GM18868 (cell line): Measurements from ENCODE around the gene EPHX1.
"Not testable (repeated sequence)": the region's sequence is repeated elsewhere in the genome, so short reads cannot be mapped to it uniquely, and the experiment has no call there.

Experiments
- ATAC-seq: cut with Tn5 transposase; IDR thresholded peaks from one replicate; pipeline ENCODE4 v1.9.1; 2021; ENCODE audit warnings: mild to moderate bottlenecking, moderate library complexity; ENCODE audit not compliant: unreplicated experiment

Gene EPHX1

GRCh38 chr1:225809842-225810578 lies at the start of gene EPHX1:
Gene EPHX1, plus strand, starts transcription at chr1:225810124. Its CDS starts 18,606 bp downstream, at chr1:225828730.
- peak; percentile 98 for ATAC-seq

GRCh38 chr1:225760531-225760930 lies 49.4 kb upstream of the EPHX1 start:
- no peak for ATAC-seq

DNA sequence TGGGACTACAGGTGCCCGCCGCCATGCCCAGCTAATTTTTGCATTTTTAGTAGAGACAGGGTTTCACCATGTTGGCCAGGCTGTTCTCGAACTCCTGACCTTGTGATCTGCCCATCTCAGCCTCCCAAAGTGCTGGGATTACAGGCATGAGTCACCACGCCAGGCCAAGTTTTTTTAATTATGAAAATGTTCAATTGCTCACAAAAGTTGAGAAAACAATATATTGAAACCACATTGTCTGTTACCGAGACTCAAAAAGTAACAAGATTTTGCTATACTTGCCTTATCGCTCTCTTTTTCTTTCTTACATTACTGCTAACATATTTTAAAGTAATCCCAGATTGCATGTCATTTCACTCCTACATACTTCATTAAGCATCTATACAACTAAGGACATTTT lies 48.5 kb upstream of the EPHX1 start:
- ATAC-seq: not testable (repeated sequence)

- ATAC-seq: no peak
These were observed 47.9 kb upstream of the EPHX1 start for GRCh38 chr1:225762002-225762441.

DNA sequence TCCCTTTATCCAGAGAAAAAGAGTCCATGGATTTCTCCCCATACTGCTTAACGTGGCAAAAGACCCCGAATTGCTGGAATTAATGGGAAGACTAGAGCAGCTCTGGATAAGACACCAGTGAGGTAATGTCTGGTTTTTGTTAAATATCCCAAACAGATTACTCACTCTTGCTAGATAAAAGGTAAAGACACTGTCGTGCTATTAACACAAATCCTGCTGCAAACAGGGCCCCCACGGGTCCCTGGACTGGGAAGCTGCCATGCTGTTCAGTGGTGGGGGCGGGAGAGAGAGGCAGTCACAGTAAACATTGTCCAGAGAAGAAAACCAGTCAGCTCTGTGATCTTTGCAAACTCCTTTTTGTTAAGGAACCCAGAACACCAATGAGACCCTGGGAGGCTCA lies 47.5 kb upstream of the EPHX1 start:
- ATAC-seq: no peak

- ATAC-seq: no peak
These were observed 46.0 kb upstream of the EPHX1 start for GRCh38 chr1:225763716-225764548.

- ATAC-seq: no peak
These were observed 43.8 kb upstream of the EPHX1 start for GRCh38 chr1:225765982-225766674.

DNA sequence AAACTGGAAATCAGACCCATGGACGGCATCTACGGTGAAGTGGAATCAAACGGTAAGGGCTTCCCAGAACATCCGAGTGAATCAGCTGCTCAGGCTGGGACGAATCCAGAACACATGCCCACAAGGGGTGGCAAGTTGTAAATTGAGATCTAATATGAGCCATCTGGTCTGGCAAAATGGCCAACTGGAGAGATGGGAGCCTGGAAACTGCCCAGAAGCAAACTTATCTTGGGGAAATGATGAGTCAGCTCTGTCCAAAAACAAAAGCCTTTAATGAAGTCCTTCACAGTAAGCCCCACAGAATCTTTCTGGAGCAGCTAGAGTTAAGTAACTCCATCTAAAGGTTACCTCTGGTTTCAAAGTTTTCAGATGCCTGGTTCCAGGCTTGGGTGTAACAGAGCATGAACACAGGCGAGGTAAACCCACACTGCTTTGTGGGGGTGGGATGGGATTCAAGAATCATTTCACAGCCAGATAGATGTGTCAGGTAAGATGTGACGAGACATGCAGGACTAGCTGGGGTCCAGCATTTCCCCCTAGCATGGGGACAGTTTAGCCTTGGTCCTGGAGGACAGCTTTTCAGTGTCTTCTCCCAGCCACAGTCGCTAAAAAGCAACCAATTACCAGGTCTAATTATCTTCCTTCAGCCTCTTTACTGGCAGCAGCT lies 42.8 kb upstream of the EPHX1 start:
- ATAC-seq: no peak

DNA sequence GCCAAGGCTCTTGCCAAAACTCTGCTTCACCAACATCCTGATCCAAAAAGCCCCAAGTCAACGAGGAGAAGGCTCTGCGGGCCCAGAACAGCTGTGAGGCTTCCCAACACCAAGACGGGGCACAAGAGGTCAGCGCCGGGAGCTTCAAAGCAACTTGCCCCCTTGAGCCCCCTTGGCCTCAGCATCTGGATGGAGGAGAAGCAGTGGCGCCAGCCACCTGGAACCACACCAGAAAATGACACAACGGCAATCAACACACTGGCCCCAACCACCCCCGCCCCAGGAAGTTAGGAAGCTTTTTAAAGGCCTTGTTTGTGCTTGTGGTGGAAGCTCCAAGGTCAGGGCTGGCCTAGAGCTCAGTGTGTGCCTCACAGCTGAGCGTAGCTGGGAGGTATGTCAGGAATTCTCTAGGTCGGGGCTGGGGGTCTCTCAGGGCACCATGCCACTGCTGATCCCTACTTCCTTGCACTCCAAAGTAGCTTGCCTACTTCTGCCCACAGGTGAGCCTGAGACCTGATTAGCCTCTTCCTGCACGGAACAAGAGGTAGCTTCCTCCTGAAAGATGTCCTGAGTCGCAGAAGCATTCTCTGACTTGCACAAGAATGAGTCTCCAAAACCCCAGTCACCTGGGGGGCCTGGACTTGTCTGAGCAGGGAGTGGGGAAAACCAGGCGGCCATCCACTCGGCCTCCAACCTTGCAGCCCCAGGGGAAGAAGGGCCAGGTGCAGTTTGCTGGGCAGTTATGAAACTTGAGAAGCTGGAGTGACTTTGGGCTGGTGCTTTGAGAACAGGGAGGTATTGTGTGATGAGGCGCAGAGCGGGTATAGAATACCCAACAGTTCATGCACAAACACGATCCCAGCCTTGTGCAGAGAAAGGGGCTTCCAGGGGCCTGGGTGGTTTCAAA lies 42.0 kb upstream of the EPHX1 start:
- no peak for ATAC-seq

GRCh38 chr1:225768662-225769426 lies 41.1 kb upstream of the EPHX1 start:
- ATAC-seq: no peak

DNA sequence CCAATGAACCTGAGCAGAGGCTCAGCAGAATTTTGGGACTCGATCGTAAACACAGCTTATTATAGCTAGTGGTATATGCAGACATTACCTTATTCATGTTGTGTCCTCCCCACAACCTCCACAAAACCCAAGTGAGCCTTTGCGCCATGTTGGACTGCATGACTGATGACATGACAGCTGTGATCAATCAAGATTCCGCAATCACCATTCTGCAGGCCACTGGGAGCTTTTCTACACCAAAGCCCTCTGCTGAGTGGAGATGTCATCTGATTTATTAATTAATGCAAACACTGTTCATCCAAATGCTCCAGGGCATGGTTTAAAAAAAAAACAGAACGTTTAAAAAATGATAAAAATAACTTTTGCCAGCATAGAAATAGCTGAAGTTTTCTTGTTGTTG lies 40.2 kb upstream of the EPHX1 start:
- no peak for ATAC-seq

DNA sequence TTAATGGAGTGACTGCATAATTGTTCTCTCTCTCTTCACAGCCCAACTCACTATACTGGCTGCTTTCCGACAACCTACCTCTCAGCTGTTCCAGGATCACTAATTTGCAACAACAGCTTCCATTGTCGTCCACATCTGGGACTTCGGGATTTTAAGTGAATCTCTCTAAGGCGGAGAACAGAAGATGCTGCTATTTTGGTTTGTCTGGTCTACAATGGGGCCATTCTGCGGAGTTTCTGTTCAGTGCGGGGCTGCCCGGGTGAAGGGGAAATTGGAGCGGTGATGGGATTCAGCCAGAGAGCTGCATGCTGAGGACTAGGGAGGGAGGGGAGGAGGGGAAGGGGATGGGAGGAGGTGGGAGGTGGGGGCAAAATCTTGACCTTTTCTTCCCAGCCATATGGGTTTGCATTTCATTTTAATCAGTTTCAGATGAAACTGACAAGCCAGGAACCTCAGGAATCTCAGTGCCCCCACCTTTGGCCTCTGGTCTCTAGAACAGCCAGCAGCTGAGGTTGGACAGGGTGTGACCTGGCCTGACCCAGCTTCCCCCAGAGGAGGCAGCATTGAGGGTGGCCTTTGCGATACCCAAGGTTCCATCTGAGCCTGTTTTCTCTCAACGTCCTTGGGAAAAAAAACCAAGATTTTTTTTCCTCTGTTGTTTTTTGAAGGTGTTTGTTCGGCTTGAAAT lies 39.2 kb upstream of the EPHX1 start:
- ATAC-seq: no peak

- no peak for ATAC-seq
These were observed 38.1 kb upstream of the EPHX1 start for GRCh38 chr1:225771661-225772322.

GRCh38 chr1:225772323-225772768 lies 37.6 kb upstream of the EPHX1 start:
- ATAC-seq: peak; percentile 56

DNA sequence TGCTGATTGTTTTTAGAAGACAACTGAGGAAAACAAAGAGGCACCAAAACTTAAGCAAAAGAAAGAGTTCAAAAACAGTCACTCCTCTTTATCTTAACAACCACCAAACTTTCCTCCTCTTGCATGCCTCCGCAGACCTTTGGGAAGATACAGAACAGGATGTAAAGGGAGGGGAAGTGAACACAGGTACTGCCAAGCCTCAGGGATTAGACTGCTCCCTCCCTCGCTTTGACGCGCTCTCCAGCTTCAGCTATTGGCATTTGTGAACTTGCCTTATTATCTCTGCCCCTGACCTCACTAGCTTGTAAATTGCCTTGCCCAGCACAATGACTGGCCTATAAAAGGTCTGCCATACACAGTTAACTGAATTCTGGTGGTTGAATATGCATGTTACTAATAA lies 37.1 kb upstream of the EPHX1 start:
- ATAC-seq: no peak

- no peak for ATAC-seq
These were observed 35.4 kb upstream of the EPHX1 start for GRCh38 chr1:225774281-225775147.

DNA sequence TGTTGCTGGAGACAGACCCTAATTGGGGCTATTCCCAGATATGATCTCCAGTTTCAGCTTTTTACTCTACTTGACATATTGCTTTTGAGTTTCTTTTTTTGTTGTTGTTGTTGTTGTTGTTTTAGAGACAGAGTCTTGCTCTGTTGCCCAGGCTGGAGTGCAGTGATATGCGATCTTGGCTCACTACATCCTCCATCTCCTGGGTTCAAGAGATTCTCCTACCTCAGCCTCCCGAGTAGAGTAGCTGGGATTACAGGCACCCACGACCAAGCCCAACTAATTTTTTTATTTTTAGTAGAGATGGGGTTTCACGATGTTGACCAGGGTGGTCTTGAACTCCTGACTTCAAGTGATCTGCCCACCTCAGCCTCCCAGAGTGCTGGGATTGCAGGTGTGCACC lies 33.6 kb upstream of the EPHX1 start:
- ATAC-seq: no peak
